ENCODE data around the gene ACTN4. TPM values are rescaled to one million over a fixed set of nuclear protein-coding genes. Genes with fewer than 3 reads are reported as not detected.

The ACTN4 gene
- total and polyA plus RNA-seq, 2 experiments from 2014 or later: 68.9 to 427 TPM

DNA sequence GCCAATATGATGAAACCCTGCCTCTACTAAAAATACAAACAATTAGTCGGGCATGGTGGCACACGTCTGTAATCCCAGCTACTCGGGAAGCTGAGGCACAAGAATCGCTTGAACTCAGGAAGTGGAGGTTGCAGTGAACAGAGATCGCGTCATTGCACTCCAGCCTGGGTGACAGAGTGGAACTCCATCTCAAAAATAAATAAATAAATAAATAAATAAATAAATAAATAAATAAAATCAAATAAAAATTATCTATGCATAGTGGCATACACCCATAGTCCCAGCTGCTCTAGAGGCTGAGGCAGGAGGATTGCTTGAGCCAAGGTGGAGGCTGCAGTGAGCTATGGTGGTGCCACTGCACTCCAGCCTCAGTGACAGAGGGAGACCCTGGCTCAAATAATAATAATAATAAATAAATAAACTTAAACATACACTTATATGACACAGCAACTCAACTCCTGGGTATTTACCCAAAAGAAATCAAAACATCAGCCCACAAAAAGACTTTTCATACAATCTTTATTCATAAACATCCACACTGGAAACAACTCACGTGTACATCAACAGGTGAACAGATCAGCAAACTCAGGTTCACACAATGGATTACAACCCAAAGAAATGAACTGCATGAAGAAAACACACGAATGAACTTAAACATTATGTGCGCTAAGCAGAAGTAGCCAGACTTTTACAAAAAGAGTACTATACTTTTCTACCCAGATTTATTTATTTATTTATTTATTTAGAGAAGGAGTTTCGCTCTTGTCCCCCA, 119.0 kb downstream of the ACTN4 start (continued):
- TF ChIP-seq EZH2 (IDR thresholded peaks at IDR 0.05; ENCODE audit: low read depth, unreplicated experiment) (no peak), ZNF114 (CRISPR knock-in tag; IDR thresholded peaks at IDR 0.05) (no peak), NANOG (IDR thresholded peaks at IDR 0.05; ENCODE audit: borderline replicate concordance) (no peak), ETS1 (IDR thresholded peaks at IDR 0.05) (no peak), ZNF331 (CRISPR knock-in tag; IDR thresholded peaks at IDR 0.05; ENCODE audit: low read depth) (no peak), EZH2phosphoT487 (IDR thresholded peaks at IDR 0.05; ENCODE audit: unreplicated experiment) (no peak), CREB1 (CRISPR knock-in tag; IDR thresholded peaks at IDR 0.05; ENCODE audit: low read depth) (no peak), POLR2AphosphoS5 (IDR thresholded peaks at IDR 0.05; ENCODE audit: low read depth) (no peak)

DNA sequence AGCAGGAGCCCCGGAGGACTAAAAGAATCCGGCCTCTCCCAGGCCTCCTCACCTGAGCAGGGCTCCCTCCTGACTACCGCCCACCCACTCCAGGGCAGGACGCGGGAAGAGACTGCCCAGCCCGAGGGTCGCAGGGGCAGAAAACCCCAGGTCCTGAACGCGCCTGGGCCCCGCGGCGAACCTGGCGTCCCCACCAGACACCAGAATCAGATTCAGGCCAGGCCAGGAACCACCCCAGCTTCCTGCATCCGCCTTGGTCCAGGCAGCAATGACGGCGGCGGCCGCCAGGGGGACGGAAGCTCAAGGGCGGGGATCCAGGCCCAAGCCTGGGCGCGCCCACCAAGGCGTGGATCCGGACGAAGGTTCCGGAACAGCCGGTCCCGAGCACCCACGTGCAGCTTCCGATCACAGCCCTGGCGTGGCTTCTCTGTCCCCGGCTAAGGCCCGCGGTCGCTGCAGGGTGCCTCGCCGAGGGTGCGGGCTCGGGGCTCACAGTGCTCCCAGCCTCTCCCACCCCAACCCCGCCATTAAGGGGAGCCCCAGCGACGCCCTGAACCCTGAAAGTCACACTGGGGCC, 122.3 kb downstream of the ACTN4 start:
- Histone ChIP-seq H3K27me3 (ENCODE audit: insufficient read depth) (0 out of 2 replicates have a peak, but pooled peaks cover 4% of the 10 kb centered on the region), H3K4me2 (peak overlapping the region; percentile 54), H3K36me3 (ENCODE audit: insufficient read depth) (no peaks in the 10 kb centered on the region), H4K20me1 (replicated peaks; ENCODE audit: insufficient read depth) (no peaks in the 10 kb centered on the region), H2AFZ (peak overlapping the region; percentile 90; the same call in 1 of the 2 replicates), H3K4me3 (peak overlapping the region; percentile 49), H3K27ac (ENCODE audit: low read depth) (no peak overlapping the region), H3K4me1 (ENCODE audit: insufficient read depth) (no peaks in the 10 kb centered on the region), H3K9me2 (ENCODE audit: insufficient read depth) (no peaks in the 10 kb centered on the region), H3F3A (replicated peaks; ENCODE audit: low read depth) (peaks cover 4% of the 10 kb centered on the region; the same call in 1 of the 2 replicates), H3K79me2 (replicated peaks; ENCODE audit: insufficient read depth) (no peaks in the 10 kb centered on the region)
- no peak overlapping the region for H3K27ac Mint-ChIP-seq
- peak; percentile 79 for DNase-seq (ENCODE audit: low spot score)
- no peaks in the 10 kb centered on the region for H3K27me3 Mint-ChIP-seq (ENCODE audit: insufficient read depth, low read depth, poor library complexity)
- H3K4me1 Mint-ChIP-seq: peaks cover 4% of the 10 kb centered on the region; the same call in 2 of the 3 replicates
- H3K36me3 Mint-ChIP-seq (ENCODE audit: low read depth): no peaks in the 10 kb centered on the region; the same call in 2 of the 3 replicates
- no peaks in the 10 kb centered on the region; the same call in 2 of the 3 replicates for H3K9me3 Mint-ChIP-seq
- ATAC-seq: peak; percentile 81
- peak overlapping the region; percentile 39 for H3K4me3 Mint-ChIP-seq
- TF ChIP-seq EZH2 (IDR thresholded peaks at IDR 0.05; ENCODE audit: low read depth, unreplicated experiment) (no peak), CTCF (conservative IDR thresholded peaks at IDR 0.05; ENCODE audit: low read depth in 2 of 2) (peak; percentile 52 to 77), ZNF114 (CRISPR knock-in tag; IDR thresholded peaks at IDR 0.05) (no peak), JUNB (IDR thresholded peaks at IDR 0.05; ENCODE audit: unreplicated experiment) (no peak), STAT1 (IDR thresholded peaks at IDR 0.05; ENCODE audit: unreplicated experiment) (no peak), REST (IDR thresholded peaks at IDR 0.05; ENCODE audit: unreplicated experiment) (no peak)

All from GM23338 (cell line).